ENCODE measurements around the gene A2ML1.
"Not testable (repeated sequence)": the region's sequence is repeated elsewhere in the genome, so short reads cannot be mapped to it uniquely, and the experiment has no call there.

- TF ChIP-seq CTCF, POLR2A, POLR2AphosphoS5 (IDR thresholded peaks at IDR 0.05): not testable (repeated sequence)
Observed at GRCh38 chr12:8919643-8920042, 97.2 kb downstream of the A2ML1 start.
